ENCODE data around the gene BABAM2.

The BABAM2 gene

DNA sequence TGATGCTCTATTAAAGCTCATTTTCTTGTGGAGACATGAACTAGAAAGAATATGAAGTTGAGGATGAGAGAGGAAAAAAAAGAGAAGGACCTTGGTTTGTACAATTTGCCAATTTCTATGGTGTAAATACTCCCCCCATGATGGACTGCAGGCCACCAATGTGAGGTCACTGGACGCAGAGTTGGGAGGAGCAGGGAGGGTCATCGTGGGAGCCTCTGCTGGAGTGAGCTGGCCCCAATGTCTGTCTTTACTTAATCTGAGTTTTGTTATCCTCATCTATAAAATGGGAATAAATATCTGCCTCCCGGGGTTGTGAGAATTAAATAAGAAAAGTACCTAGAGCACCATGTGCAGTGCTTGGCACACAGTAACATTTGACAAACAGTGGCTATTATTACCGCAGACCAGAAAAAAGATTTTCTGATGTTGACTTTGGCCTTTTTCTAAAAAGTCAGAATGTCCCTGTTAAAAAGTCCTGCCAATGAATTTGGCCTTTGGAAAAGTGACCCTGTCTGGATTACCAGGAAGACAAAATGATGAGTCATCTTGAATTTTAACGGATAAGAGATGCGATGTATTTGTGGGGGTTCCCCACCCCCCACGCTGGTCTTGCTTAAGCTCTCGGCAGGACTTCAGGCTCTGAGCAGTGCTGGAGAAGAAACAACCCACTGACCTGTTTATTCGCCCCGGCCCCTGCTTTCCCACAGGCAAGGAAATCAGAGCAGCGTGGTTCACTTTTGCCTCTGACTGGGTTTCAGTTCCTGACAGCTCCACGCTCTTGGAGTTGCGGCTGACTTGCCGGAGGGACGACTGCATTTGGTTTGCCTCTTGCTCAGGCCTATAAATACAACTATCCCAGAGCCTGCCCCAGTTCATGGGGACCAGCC lies 451.8 kb downstream of the BABAM2 start:
- ChIA-PET CTCF (interaction anchor here (0.7 kb wide), 1 partner anchor 38 kb away, joined by 3 read pairs; no protein-coding TSS in a partner anchor), POLR2A (interaction anchor here (1.1 kb wide), 1 partner anchor 102 kb away, joined by 3 read pairs; no protein-coding TSS in a partner anchor)
- DNase-seq (ENCODE audit: extremely low spot score) = no peak
- TF ChIP-seq HDGF (IDR thresholded peaks at IDR 0.05; ENCODE audit: borderline replicate concordance) (no peak), TARDBP (IDR thresholded peaks at IDR 0.05) (no peak), FOXM1 (IDR thresholded peaks at IDR 0.05; ENCODE audit: borderline replicate concordance) (no peak), ARNT (IDR thresholded peaks at IDR 0.05) (no peak), FOXK2 (IDR thresholded peaks at IDR 0.05) (no peak), NFRKB (IDR thresholded peaks at IDR 0.05) (no peak), SUZ12 (IDR thresholded peaks at IDR 0.05) (no peak), ZNF384 (IDR thresholded peaks at IDR 0.05) (no peak), L3MBTL2 (conservative IDR thresholded peaks at IDR 0.05) (no peak), LEF1 (IDR thresholded peaks at IDR 0.05; ENCODE audit: borderline replicate concordance) (no peak), CTBP1 (IDR thresholded peaks at IDR 0.05; ENCODE audit: borderline replicate concordance) (no peak), FOXA1 (IDR thresholded peaks at IDR 0.05) (no peak), BHLHE40 (IDR thresholded peaks at IDR 0.05; ENCODE audit: borderline replicate concordance) (no peak), ELF4 (IDR thresholded peaks at IDR 0.05) (no peak), SP1 (IDR thresholded peaks at IDR 0.05) (no peak)
- TF ChIP-seq, protein P1, sequence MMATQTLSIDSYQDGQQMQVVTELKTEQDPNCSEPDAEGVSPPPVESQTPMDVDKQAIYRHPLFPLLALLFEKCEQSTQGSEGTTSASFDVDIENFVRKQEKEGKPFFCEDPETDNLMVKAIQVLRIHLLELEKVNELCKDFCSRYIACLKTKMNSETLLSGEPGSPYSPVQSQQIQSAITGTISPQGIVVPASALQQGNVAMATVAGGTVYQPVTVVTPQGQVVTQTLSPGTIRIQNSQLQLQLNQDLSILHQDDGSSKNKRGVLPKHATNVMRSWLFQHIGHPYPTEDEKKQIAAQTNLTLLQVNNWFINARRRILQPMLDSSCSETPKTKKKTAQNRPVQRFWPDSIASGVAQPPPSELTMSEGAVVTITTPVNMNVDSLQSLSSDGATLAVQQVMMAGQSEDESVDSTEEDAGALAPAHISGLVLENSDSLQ (IDR thresholded peaks at IDR 0.05) = no peak

DNA sequence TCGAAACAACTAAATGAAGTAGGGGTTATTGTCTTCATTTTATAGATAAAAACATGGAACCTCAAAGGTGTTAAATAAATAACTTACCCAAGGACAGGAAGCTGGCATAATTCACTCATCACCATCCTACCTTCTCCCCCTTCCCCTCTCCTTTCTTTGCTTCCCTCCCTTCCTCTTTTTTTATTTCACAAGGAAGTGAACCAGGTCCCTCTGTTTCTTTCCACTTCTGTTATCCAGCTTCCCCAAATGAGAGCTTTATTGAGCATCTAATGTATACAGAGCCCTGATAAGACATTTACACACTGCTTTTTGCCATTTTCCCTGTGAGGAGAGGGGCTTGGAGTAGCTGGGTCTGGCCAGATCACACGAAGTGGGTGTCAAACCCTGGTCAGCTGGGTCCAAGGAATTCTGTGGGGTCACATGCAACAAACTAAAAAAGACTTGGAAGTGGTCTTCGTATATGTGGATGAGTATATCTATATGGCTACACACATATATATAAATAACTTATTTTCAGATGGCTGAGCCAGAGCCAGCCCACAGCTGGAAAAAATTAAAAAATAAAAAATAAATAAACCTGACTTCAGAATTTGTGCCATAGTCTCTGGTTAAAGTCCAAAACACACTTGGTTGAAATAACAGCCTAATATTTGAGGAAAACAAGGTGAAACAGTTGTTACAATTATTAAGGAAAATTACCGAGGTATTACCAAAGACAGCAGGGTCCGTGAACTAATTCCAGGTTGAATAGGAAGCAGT lies 452.8 kb downstream of the BABAM2 start:
- DNase-seq (ENCODE audit: extremely low spot score) = no peak
- TF ChIP-seq TARDBP (IDR thresholded peaks at IDR 0.05) = no peak
- no peak for TF ChIP-seq LEF1 (IDR thresholded peaks at IDR 0.05; ENCODE audit: borderline replicate concordance)
- no peak for TF ChIP-seq HDGF (IDR thresholded peaks at IDR 0.05; ENCODE audit: borderline replicate concordance)
- TF ChIP-seq BHLHE40 (IDR thresholded peaks at IDR 0.05; ENCODE audit: borderline replicate concordance) = no peak
- no peak for TF ChIP-seq FOXM1 (IDR thresholded peaks at IDR 0.05; ENCODE audit: borderline replicate concordance)
- TF ChIP-seq FOXA1 (IDR thresholded peaks at IDR 0.05) = no peak
- no peak for TF ChIP-seq ARNT (IDR thresholded peaks at IDR 0.05)
- TF ChIP-seq L3MBTL2 (conservative IDR thresholded peaks at IDR 0.05) = no peak
- no peak for TF ChIP-seq CTBP1 (IDR thresholded peaks at IDR 0.05; ENCODE audit: borderline replicate concordance)
- no peak for TF ChIP-seq NFRKB (IDR thresholded peaks at IDR 0.05)
- no peak for TF ChIP-seq ZNF384 (IDR thresholded peaks at IDR 0.05)
- TF ChIP-seq ELF4 (IDR thresholded peaks at IDR 0.05) = no peak
- no peak for TF ChIP-seq SP1 (IDR thresholded peaks at IDR 0.05)
- TF ChIP-seq, protein P1 (IDR thresholded peaks at IDR 0.05) = no peak
- TF ChIP-seq SUZ12 (IDR thresholded peaks at IDR 0.05) = no peak
- no peak for TF ChIP-seq FOXK2 (IDR thresholded peaks at IDR 0.05)
- CTCF ChIA-PET = interaction anchor here (0.7 kb wide), 1 partner anchor 37 kb away, joined by 3 read pairs; no protein-coding TSS in a partner anchor
- POLR2A ChIA-PET = no interaction called here

DNA sequence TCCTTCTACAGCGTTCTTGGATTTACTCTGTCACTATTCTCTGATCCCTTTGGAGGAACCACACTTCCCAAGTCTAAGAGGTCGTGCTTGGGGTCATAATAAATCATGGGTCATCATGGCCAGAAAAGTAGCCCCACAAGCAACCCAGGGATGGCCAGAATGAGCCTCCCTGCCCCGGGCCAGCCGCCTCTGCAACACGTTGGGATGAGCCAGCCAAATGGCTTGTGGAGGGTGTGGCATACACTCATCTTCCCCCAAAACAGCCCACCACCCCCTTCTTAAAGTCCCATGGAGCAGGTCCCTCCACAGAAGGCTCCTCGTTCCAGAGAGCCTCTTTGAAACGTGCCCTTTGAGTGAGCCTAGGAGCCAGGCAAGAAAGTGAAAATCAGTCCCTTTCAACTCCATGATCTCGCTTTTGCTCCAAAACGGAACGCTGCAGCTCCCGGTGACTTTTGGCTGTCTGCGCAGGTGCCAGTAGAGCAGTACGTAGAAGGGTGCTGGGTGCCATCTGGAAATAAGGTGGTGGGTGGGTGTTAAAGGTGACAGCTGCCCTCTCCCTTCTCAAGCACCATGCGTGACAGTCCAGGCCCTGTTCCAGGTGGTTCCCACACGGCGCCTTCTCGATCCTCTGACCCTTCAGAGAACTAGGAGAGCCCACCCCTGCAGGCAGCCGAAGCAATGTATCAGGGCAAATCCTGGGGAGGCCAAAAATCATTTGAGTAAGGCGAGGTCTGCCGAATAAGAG lies 453.6 kb downstream of the BABAM2 start:
- CTCF ChIA-PET = no interaction called here
- TF ChIP-seq BHLHE40 (IDR thresholded peaks at IDR 0.05; ENCODE audit: borderline replicate concordance) (no peak), TARDBP (IDR thresholded peaks at IDR 0.05) (no peak), CTBP1 (IDR thresholded peaks at IDR 0.05; ENCODE audit: borderline replicate concordance) (no peak), ELF4 (IDR thresholded peaks at IDR 0.05) (no peak), FOXM1 (IDR thresholded peaks at IDR 0.05; ENCODE audit: borderline replicate concordance) (no peak), FOXK2 (IDR thresholded peaks at IDR 0.05) (no peak), L3MBTL2 (conservative IDR thresholded peaks at IDR 0.05) (no peak), FOXA1 (IDR thresholded peaks at IDR 0.05) (no peak), LEF1 (IDR thresholded peaks at IDR 0.05; ENCODE audit: borderline replicate concordance) (no peak), SP1 (IDR thresholded peaks at IDR 0.05) (no peak), SUZ12 (IDR thresholded peaks at IDR 0.05) (no peak), ZNF384 (IDR thresholded peaks at IDR 0.05) (no peak), HDGF (IDR thresholded peaks at IDR 0.05; ENCODE audit: borderline replicate concordance) (no peak), NFRKB (IDR thresholded peaks at IDR 0.05) (no peak), ARNT (IDR thresholded peaks at IDR 0.05) (no peak)
- TF ChIP-seq, protein P1 (IDR thresholded peaks at IDR 0.05) = no peak
- no peak for DNase-seq (ENCODE audit: extremely low spot score)
- POLR2A ChIA-PET = interaction anchor here (1.0 kb wide), 1 partner anchor 15 kb away, joined by 3 read pairs; no protein-coding TSS in a partner anchor

DNA sequence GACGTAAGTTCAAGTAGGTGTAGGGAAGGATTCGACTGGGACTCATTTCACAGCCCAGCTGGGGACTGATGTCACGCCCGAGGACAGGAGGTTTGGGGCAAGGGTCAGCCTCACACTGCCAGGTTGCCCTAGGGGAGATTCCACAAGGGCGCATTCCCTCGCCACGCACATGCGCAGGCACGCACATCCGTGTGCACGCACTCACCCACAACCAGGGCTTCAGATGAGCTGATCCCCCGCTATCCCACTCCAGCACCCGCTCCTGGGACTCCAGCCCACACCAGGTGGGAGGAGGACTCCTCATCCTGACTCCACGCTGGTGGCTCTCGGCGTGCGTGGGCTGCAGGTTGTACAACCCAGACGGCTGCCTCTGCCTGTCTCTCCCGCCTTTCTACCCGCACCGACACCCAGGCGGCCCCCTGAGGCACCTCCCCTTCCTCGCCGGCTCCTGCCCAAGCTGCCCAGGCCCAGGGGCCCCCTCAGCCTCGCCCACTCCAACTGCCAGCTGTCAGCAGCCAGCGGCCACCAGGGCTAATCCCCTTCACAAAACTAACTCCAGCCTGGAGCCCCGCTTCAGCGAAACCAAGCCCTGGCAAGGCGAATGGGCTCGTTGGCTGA lies 454.3 kb downstream of the BABAM2 start:
- no peak for DNase-seq (ENCODE audit: extremely low spot score)
- CTCF ChIA-PET = no interaction called here
- POLR2A ChIA-PET = interaction anchor here (1.0 kb wide), 1 partner anchor 16 kb away, joined by 3 read pairs; no protein-coding TSS in a partner anchor
- TF ChIP-seq FOXK2 (IDR thresholded peaks at IDR 0.05) (no peak), SP1 (IDR thresholded peaks at IDR 0.05) (no peak), HDGF (IDR thresholded peaks at IDR 0.05; ENCODE audit: borderline replicate concordance) (no peak)
- TF ChIP-seq, protein P1 (IDR thresholded peaks at IDR 0.05) = no peak

Measured in HEK293T (cell line).